H1 (cell line): ENCODE results near the gene GRAMD1B. TPM values are rescaled to one million over a fixed set of nuclear protein-coding genes. Genes with fewer than 3 reads are reported as not detected.

Experiments used
- CBX5 ChIP-seq: fragments of 300-800, 300-1000 bp; sonication (generic); IDR thresholded peaks from 2 replicates; pipeline ENCODE4 v1.7.1; 2016; ENCODE audit warnings: antibody characterized with exemption, low read length, low read depth
- CHD7 ChIP-seq: fragments of 300-600 bp; sonication (generic); IDR thresholded peaks from 2 replicates; pipeline ENCODE4 v1.7.1; 2012; ENCODE audit warnings: low read length, moderate library complexity, mild to moderate bottlenecking, inconsistent platforms; ENCODE audit not compliant: insufficient replicate concordance
- CREB1 ChIP-seq: IDR thresholded peaks from 2 replicates; pipeline ENCODE4 v1.6.1; 2012; ENCODE audit warnings: inconsistent platforms
- FOSL1 ChIP-seq: IDR thresholded peaks from 2 replicates; pipeline ENCODE4 v1.6.1; 2011; ENCODE audit warnings: mild to moderate bottlenecking, low read depth, low read length, moderate library complexity; ENCODE audit not compliant: insufficient read depth
- GTF2F1 ChIP-seq: IDR thresholded peaks from 2 replicates; pipeline ENCODE4 v1.6.1; 2012; ENCODE audit warnings: low read depth, low read length, improper control_type of control experiment, borderline replicate concordance
- KDM1A ChIP-seq: fragments of 200-600, 300-600 bp; sonication (generic); IDR thresholded peaks from 2 replicates; pipeline ENCODE4 v1.7.1; 2016; ENCODE audit warnings: mild to moderate bottlenecking, low read length, borderline replicate concordance
- NRF1 ChIP-seq: IDR thresholded peaks from 2 replicates; pipeline ENCODE4 v1.6.1; 2011; ENCODE audit warnings: mild to moderate bottlenecking, low read depth, low read length, improper control_type of control experiment
- SIX5 ChIP-seq: IDR thresholded peaks from 2 replicates; pipeline ENCODE4 v1.6.1; 2011; ENCODE audit warnings: mild to moderate bottlenecking, low read depth, low read length
- TAF1 ChIP-seq: IDR thresholded peaks from 2 replicates; pipeline ENCODE4 v1.6.1; 2011; ENCODE audit warnings: mild to moderate bottlenecking, low read depth, low read length
- polyA plus RNA-seq, 7 experiments: library from polyadenylated mRNA; depleted of rRNA in 3 of 7; stranded (reverse) in 5 of 7; unstranded in 2 of 7; fragments of >200 nt in 5 of 7; fragments of 200-250 nt in 2 of 7; gene quantifications; 1 replicate in 5 of 7; 2 replicates in 1 of 7; 4 replicates in 1 of 7; pipeline versions ENCODE4 v1.2.1 to v1.2.3, GENCODE V29; 2011 to 2013; ENCODE audit warnings: missing spikeins in 2 of 7, mixed read lengths in 2 of 7
- total RNA-seq: library from RNA; stranded (reverse); fragmentation: NEBNext Ultra II Directional; extraction: Animal tissue kit (Norgen Biotek cat#: 25700); gene quantifications from 2 replicates; pipeline ENCODE4 v1.2.1, GENCODE V29; 2021
- TF ChIP-seq, protein P1 (sequence below): IDR thresholded peaks from 2 replicates; pipeline ENCODE4 v1.6.1; 2011; ENCODE audit warnings: low read length, improper control_type of control experiment

The GRAMD1B gene
- total and polyA plus RNA-seq, 2 of the 8 experiments (the other 6 are each of a cell fraction or from before 2014, with no cell fraction given), result 10.1 to 21.2 TPM

DNA sequence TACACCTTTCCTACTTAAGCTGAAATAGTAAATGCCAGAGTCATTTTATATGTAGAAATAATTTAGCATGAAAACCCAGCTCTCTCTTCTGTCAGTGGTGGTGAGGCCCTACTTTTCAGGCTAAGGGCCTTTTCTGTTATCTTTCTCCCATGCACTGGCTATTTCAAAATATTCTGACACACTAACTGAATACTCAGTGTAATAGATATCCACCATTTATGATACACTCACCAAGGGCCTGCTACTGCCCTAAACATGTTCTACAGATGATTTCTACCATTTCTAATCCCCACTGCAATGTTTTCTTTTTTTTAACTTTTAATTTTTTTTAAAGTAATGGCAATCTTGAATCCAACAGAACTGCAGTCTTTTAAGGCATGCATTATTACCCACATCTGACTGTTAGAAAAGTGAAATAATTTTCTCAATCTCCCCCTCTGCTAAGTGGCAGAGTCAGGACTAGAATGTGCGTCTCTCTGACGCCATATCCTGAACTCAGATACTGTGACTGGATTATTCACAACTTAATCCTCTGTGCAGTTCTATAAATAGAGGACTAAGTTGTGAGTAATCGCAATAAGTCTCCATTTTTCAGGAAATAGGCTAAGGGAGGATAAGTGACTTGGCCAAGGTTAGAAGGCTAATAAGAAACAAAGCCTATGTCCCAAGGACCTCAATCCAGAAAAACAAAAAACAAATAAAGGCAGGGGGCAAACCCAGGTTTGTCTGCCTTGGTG lies 44.0 kb downstream of the GRAMD1B start (continued):
- TF ChIP-seq CHD7 (no peak), SIX5 (no peak), NRF1 (no peak), FOSL1 (no peak), TAF1 (no peak), KDM1A (no peak), GTF2F1 (no peak), CREB1 (no peak), CBX5 (no peak)
- TF ChIP-seq, protein P1, sequence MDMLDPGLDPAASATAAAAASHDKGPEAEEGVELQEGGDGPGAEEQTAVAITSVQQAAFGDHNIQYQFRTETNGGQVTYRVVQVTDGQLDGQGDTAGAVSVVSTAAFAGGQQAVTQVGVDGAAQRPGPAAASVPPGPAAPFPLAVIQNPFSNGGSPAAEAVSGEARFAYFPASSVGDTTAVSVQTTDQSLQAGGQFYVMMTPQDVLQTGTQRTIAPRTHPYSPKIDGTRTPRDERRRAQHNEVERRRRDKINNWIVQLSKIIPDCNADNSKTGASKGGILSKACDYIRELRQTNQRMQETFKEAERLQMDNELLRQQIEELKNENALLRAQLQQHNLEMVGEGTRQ, result no peak
